Measurements from ENCODE around the gene SLC19A2. TPM values are rescaled to one million over a fixed set of nuclear protein-coding genes. Genes with fewer than 3 reads are reported as not detected.

Gene SLC19A2
- total and polyA plus RNA-seq, 2 of the 13 experiments (the other 11 are each of a cell fraction or from before 2014, with no cell fraction given): 30.4 to 56.0 TPM

- TF ChIP-seq ZNF275 (CRISPR knock-in tag; IDR thresholded peaks at IDR 0.05; ENCODE audit: borderline replicate concordance): no peak
- TF ChIP-seq ZNF704 (CRISPR knock-in tag; IDR thresholded peaks at IDR 0.05; ENCODE audit: borderline replicate concordance): no peak
- TF ChIP-seq, protein P1, sequence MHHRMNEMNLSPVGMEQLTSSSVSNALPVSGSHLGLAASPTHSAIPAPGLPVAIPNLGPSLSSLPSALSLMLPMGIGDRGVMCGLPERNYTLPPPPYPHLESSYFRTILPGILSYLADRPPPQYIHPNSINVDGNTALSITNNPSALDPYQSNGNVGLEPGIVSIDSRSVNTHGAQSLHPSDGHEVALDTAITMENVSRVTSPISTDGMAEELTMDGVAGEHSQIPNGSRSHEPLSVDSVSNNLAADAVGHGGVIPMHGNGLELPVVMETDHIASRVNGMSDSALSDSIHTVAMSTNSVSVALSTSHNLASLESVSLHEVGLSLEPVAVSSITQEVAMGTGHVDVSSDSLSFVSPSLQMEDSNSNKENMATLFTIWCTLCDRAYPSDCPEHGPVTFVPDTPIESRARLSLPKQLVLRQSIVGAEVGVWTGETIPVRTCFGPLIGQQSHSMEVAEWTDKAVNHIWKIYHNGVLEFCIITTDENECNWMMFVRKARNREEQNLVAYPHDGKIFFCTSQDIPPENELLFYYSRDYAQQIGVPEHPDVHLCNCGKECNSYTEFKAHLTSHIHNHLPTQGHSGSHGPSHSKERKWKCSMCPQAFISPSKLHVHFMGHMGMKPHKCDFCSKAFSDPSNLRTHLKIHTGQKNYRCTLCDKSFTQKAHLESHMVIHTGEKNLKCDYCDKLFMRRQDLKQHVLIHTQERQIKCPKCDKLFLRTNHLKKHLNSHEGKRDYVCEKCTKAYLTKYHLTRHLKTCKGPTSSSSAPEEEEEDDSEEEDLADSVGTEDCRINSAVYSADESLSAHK (CRISPR knock-in tag; IDR thresholded peaks at IDR 0.05; ENCODE audit: borderline replicate concordance): no peak
- peak; percentile 29; the same call in 1 of the 2 replicates for TF ChIP-seq NFYC (CRISPR knock-in tag; IDR thresholded peaks at IDR 0.05)
- no peak for TF ChIP-seq ZBTB46 (CRISPR knock-in tag; IDR thresholded peaks at IDR 0.05; ENCODE audit: borderline replicate concordance)
- no peak for TF ChIP-seq FOXM1 (CRISPR knock-in tag; IDR thresholded peaks at IDR 0.05)
- TF ChIP-seq, protein P2, sequence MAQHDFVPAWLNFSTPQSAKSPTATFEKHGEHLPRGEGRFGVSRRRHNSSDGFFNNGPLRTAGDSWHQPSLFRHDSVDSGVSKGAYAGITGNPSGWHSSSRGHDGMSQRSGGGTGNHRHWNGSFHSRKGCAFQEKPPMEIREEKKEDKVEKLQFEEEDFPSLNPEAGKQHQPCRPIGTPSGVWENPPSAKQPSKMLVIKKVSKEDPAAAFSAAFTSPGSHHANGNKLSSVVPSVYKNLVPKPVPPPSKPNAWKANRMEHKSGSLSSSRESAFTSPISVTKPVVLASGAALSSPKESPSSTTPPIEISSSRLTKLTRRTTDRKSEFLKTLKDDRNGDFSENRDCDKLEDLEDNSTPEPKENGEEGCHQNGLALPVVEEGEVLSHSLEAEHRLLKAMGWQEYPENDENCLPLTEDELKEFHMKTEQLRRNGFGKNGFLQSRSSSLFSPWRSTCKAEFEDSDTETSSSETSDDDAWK (CRISPR knock-in tag; IDR thresholded peaks at IDR 0.05): no peak
- no peak; the same call in 1 of the 2 replicates for TF ChIP-seq TCF7 (IDR thresholded peaks at IDR 0.05; ENCODE audit: low read depth)
- no peak for TF ChIP-seq MLXIP (CRISPR knock-in tag; IDR thresholded peaks at IDR 0.05; ENCODE audit: borderline replicate concordance)
- TF ChIP-seq MZF1 (CRISPR knock-in tag; IDR thresholded peaks at IDR 0.05; ENCODE audit: borderline replicate concordance): no peak
- TF ChIP-seq SALL1 (CRISPR knock-in tag; IDR thresholded peaks at IDR 0.05): peak; percentile 92
- TF ChIP-seq UBTF (CRISPR knock-in tag; IDR thresholded peaks at IDR 0.05): no peak; the same call in 1 of the 2 replicates
- no peak for TF ChIP-seq ZNF75D (CRISPR knock-in tag; IDR thresholded peaks at IDR 0.05; ENCODE audit: borderline replicate concordance)
- TF ChIP-seq ZNF644 (CRISPR knock-in tag; IDR thresholded peaks at IDR 0.05; ENCODE audit: low read depth): no peak
These were observed 887 bp downstream of the SLC19A2 start (continued) for GRCh38 chr1:169484683-169485430.

Measured in HepG2 (cell line).